Measurements from ENCODE around the gene POMGNT1.
A peak's percentile ranks its signal among the peaks of the same experiment; 100 is the strongest.

POMGNT1 gene

GRCh38 chr1:46183079-46183847, 15.0 kb downstream of the POMGNT1 start:
- no peak for DNase-seq (ENCODE audit: low spot score)

DNA sequence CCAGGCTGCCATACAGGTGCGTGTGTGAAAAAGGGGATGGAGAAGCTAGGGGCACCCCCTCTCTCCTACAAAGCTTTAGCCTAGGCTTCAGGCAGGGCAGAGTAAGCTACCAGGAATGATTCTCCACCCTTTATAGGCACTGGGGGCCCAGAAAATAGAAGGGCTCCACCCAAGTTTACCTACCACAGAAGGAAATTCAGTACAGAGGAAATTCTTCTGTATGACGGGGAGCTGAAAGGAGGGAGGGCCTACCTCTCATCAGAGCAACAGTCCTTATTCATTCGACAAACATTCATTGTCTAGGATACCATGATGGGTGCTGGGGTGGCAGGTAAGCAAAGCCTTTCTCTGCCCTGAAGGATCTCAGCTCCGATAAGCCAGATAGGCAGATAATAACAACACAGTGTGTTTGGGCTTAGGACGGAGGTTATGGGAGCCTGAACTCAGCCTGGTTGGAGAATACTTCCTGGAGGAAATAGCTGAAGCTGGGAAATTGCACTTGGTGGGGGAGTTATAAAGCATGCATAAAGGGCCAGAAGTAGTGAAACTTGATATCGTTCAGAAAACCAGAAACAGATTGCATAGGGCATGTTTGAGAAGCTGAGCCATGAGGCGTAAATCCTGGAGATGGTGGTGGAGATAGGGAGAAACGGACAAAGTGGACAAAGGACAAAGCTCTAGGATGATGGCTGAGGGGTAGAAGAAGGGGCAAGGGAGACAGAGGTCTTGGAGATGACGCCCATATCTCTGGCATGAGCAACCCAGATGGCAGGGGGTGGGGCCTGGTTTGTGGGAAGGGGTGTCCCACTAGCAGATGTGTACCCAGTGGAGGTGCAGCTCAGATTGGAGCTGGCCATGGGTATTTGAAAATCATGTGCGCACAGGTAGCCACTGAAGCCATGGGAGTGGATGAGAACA, 16.6 kb downstream of the POMGNT1 start:
- no peak for DNase-seq (ENCODE audit: low spot score)

DNA sequence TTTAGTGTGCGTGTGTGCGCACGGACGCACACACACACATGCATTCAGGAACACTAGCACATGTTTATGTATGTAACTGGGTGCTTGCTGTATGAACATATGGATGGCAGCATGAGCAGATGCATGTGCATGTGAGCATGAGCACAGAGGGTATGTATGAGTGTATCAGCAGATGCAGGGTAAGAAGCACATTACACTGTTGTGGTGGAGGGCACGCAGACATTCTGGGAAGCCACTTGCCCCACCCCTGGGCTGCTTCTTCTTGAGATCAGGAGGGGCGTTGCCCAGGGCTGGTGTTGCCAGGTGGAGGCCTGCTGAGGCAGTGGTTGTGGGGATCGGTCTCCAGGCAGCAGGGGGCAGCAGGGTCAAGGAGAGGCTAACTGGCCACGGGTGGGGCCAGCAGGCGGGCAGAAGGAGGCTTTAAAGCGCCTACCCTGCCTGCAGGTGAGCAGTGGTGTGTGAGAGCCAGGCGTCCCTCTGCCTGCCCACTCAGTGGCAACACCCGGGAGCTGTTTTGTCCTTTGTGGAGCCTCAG, 18.1 kb downstream of the POMGNT1 start:
- no peak for DNase-seq (ENCODE audit: low spot score)

- peak; percentile 81 for DNase-seq (ENCODE audit: low spot score)
These were observed 18.8 kb downstream of the POMGNT1 start for GRCh38 chr1:46179138-46180081.

DNA sequence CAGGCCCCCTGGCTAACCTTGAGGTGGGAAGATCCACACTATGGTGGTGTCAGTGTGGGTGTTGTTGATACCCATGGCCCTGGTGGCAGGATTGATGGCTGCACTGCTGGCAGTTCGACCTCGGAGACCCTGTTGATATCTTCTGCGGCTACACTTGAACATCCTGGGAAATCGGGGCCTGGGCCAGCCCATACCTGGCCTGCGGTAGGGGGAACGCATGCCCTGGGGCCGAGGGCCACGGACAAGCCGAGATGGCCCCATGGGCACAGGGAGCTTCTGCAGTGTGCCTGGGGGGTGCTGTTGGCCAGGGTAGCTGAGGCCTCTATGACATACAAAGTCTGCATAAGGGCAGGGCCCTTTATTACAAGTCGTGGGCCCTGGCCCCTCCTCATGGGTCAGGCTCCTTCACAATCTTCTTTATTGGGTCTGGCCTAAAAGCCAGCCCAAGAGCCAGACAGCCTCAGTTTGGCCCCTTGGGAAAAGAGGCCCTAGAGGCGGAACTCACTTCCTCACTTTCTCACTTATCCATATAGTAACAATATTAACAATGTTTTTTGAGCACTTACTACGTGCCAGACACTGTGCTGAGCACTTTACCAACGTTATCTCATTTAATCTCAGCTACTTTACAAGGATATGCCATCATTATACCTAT, 21.9 kb downstream of the POMGNT1 start, which contains the start of gene P3R3URF:
TSS of gene P3R3URF (minus strand) at position 278 of the 655 bp plus-strand sequence. CDS start at position 261, 17 bp downstream.
- DNase-seq (ENCODE audit: low spot score), result no peak

DNA sequence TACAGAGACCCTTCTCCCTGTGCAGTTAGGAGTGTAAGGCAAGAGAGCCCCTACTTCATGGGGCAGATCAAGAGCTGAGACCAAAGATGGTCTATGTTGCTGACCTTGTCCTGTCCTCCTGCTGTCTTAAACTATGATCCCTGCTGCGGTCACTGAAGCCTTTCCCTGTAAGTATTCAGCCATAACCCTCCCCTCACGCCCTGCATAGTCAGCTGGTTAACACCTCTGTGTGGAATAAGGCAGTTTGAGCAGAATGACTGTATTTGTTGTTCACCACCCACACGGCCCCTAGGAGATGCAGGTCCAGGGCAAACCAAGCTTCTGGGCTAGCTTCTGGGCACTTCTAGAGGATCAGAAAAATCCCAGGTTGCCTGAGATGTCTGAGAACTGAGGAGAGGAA, 23.0 kb downstream of the POMGNT1 start:
- no peak for DNase-seq (ENCODE audit: low spot score)

DNA sequence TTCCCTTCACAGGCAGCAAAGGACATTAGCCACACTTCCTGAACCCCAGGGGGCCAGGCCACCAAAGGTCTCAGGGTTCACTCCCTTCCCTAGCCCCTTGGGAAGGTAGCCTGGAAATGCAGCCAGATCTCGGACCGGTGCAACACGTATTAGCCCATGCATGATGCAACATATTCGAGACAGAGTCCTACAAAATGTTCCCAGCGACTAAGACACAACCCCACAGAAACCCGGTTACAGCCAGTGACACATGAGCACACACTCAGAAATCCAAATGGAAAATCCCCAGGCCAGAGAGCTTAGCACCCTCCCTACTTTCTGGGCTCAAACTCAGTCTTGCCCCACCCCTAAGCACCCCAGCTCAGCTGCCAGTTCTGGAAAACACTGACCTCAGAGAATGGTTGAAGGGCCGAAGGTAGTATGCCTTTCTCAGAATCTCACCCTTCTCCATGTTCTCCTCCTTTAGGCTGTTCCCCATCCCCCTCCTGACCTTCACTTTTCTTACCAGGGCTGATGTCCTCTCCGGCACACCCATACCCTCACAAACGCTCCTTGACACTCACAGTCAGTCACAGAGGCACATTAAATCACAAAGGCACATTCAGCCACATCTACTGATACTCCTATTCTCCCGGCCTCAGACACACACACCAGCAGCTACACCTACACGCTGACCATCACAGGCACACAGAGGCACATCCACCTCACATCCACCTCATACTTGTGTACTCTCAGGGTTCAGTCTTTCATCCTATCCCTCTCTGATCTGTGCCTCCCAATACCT, 23.6 kb downstream of the POMGNT1 start, which contains the start of gene TSPAN1:
TSS of gene TSPAN1 (plus strand) at position 640 of the 784 bp plus-strand sequence. CDS start 6,021 bp downstream, outside the sequence.
- DNase-seq (ENCODE audit: low spot score), result no peak

DNA sequence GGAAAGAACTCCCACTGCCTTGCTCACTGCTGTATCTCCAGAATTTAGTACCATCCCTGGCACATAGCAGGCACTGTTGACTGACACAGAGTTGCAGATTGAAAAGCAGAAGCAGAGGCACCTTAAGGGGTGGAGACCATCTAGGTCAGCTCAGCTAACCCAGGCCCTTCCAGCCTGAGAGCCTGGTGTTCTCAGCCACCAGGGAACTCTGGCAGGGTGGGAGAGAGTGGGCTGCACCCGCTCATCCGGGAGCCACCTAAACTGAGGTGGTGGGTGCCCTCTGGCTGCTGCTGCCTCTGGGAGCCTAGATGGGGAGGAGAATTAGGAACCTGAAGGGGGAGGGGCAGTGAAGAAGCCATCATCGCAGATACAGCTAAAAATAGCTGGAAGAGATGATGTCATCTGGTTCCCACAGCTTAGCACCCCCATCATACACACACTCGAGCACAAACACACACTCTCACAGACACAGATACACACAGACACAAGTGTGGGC, 24.8 kb downstream of the POMGNT1 start:
- DNase-seq (ENCODE audit: low spot score), result peak; percentile 60

- DNase-seq (ENCODE audit: low spot score), result no peak
These were observed 25.9 kb downstream of the POMGNT1 start for GRCh38 chr1:46172321-46172720.

GRCh38 chr1:46171871-46172270, 26.4 kb downstream of the POMGNT1 start:
- no peak for DNase-seq (ENCODE audit: low spot score)

DNA sequence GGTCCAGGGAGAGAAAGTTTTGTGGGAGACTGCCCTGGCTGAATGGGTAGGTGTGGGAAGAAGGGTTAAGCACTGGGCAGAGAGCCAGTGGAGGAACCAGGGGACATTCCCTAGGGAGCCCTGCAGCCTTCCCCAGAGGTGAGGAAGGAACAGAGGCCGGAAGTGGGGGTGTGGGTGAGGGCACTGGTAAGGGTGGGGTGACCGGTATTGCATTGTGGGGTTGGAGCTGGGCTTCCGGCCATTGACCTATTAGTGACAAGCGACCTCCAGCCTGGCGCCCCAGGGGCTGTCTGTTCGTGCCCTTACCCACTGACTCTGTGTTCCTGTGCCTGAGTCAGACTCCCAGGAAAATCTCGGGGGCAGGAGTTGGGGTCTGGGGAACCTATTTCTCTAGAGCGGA, 26.9 kb downstream of the POMGNT1 start:
- DNase-seq (ENCODE audit: low spot score), result no peak

GRCh38 chr1:46169811-46170454, 28.3 kb downstream of the POMGNT1 start:
- no peak for DNase-seq (ENCODE audit: low spot score)

GRCh38 chr1:46168477-46168876, 29.8 kb downstream of the POMGNT1 start:
- DNase-seq (ENCODE audit: low spot score), result no peak

GRCh38 chr1:46166521-46167462, 31.4 kb downstream of the POMGNT1 start:
- no peak for DNase-seq (ENCODE audit: low spot score)

- DNase-seq (ENCODE audit: low spot score), result no peak
These were observed 38.0 kb downstream of the POMGNT1 start for GRCh38 chr1:46160212-46160611.

DNA sequence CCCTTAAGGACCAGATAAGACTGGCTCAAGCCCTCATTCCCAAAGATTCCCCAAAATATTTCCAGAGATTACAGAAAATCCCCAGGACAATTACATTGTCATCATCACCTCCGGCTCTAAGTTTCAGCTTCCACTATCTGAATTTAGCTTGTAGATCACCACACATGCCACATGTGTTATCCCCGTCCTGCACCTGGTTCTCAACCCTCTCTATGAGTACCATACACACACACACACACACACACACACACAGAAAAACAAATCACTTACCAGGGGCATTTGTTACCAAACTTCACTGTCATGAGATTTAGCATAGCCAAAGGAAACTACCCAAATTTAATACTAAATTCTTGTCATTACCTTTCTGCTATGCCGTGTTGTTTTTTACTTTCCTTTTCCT, 38.7 kb downstream of the POMGNT1 start:
- no peak for DNase-seq (ENCODE audit: low spot score)

DNA sequence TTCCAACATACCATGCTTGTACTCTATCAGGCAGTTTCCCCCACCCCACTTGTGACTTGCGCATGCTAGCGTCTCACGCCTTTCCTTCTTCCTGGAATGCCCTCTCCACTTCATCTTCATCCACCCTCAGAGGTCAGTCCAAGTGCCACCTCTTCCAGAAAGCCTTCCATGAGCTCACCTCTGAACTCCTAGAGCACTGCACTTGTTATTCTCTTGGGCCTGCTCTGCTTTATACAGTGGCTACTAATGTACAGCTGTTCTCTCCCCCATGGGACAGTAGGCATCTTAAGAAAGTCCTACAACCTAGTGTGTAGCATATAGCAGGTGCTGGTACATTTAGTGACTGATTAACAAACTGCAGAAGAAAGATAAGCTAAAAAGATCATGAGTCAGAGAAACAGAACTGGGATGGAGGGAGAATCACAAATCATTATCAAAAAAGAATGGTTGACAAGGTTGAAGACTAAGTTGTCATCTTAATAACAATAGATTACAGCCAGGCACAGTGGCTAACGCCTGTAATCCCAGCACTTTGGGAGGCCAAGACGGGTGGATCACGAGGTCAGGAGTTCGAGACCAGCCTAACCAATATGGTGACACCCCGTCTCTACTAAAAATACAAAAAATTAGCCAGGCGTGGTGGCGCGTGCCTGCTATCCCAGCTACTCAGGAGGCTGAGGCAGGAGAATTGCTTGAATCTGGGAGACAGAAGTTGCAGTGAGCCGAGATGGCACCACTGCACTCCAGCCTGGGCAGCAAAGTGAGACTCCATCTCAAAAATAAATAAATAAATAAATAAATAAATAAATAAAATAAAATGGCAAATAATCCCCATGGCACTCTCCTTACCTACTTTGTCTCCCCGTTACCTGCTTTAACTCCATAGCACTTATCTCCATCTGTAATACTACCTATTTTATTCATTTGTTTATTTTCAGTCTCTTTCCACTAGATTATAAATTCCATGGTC, 39.6 kb downstream of the POMGNT1 start:
- no peak for DNase-seq (ENCODE audit: low spot score)
